H1 (cell line): ENCODE data around the gene MILR1. TPM values are rescaled to one million over a fixed set of nuclear protein-coding genes. Genes with fewer than 3 reads are reported as not detected.

Experiments used
- CTCF ChIA-PET: fragments of 300-600 bp; sonication (Branson Sonifier 250); formaldehyde crosslinking; loops from one replicate; lab custom pipeline; 2021; ENCODE audit not compliant: partially characterized antibody; lab: Charles Lee
- POLR2A ChIA-PET: fragments of 300-600 bp; sonication (Branson Sonifier 250); formaldehyde crosslinking; loops from one replicate; lab custom pipeline; 2021; ENCODE audit warnings: inconsistent platforms; ENCODE audit not compliant: partially characterized antibody; lab: Charles Lee
- DNase-seq, 2 experiments: peaks; one replicate each; pipeline versions ENCODE4 v3.0.0 to v3.0.0-alpha.2; 2010 to 2022; ENCODE audit warnings: low spot score in 2 of 2, low read depth in 1 of 2, mixed read lengths in 1 of 2
- FAIRE-seq: peaks from 2 replicates; lab custom pipeline; 2011; peaks lifted over from hg19 to GRCh38; lab: Jason Lieb, UNC
- H2AFZ ChIP-seq: 2 replicates; pipeline ENCODE4 v1.8.1; 2012; ENCODE audit warnings: low read length, inconsistent platforms
- H2AK5ac ChIP-seq: 2 replicates; pipeline ENCODE4 v1.6.1; 2013; ENCODE audit warnings: low read depth, low read length
- H2BK120ac ChIP-seq: replicated peaks from 2 replicates; pipeline ENCODE3; 2013; ENCODE audit warnings: low read depth, low read length, inconsistent platforms
- H2BK12ac ChIP-seq: 2 replicates; pipeline ENCODE4 v1.6.1; 2013; ENCODE audit warnings: low read depth, low read length
- H2BK15ac ChIP-seq: 2 replicates; pipeline ENCODE4 v1.6.1; 2013; ENCODE audit warnings: low read length
- H2BK20ac ChIP-seq: 2 replicates; pipeline ENCODE4 v1.6.1; 2013; ENCODE audit warnings: low read length
- H2BK5ac ChIP-seq: 2 replicates; pipeline ENCODE4 v1.6.1; 2013; ENCODE audit warnings: low read depth, low read length
- H3K14ac ChIP-seq: 2 replicates; pipeline ENCODE4 v1.6.1; 2013; ENCODE audit warnings: inconsistent platforms; ENCODE audit not compliant: insufficient read length
- H3K18ac ChIP-seq: 2 replicates; pipeline ENCODE4 v1.6.1; 2013; ENCODE audit warnings: low read length; ENCODE audit errors: extremely low read depth
- H3K23ac ChIP-seq: 2 replicates; pipeline ENCODE4 v1.6.1; 2013; ENCODE audit warnings: inconsistent platforms; ENCODE audit not compliant: insufficient read length
- H3K23me2 ChIP-seq: 2 replicates; pipeline ENCODE4 v1.6.1; 2013; ENCODE audit warnings: low read depth, low read length
- H3K27ac ChIP-seq: 2 replicates; pipeline ENCODE4 v1.6.1; 2011; ENCODE audit warnings: low read depth, low read length, inconsistent platforms
- H3K27me3 ChIP-seq, 4 experiments: replicated peaks in 1 of 4; 1 replicate in 1 of 4; 2 replicates in 3 of 4; pipeline versions ENCODE4 v1.6.1 to v1.8.1; 2011 to 2013; ENCODE audit warnings: low read length in 3 of 4, mild to moderate bottlenecking in 3 of 4, inconsistent platforms in 2 of 4, mixed read lengths in 2 of 4, moderate library complexity in 1 of 4; ENCODE audit not compliant: control insufficient read depth in 3 of 4, insufficient read depth in 3 of 4; ENCODE audit errors: extremely low read depth in 1 of 4
- H3K36me3 ChIP-seq, 4 experiments: 2 replicates each; pipeline versions ENCODE4 v1.6.1 to v1.8.1; 2011 to 2013; ENCODE audit warnings: mild to moderate bottlenecking in 4 of 4, low read length in 3 of 4, moderate library complexity in 2 of 4, control low read depth in 1 of 4, inconsistent platforms in 1 of 4; ENCODE audit not compliant: insufficient read depth in 4 of 4, control insufficient read depth in 2 of 4
- H3K4ac ChIP-seq: replicated peaks from 2 replicates; pipeline ENCODE3; 2013; ENCODE audit warnings: low read length, low read depth, mixed read lengths, inconsistent platforms; ENCODE audit not compliant: insufficient read length
- H3K4me1 ChIP-seq, 4 experiments: replicated peaks in 1 of 4; 1 replicate in 1 of 4; 2 replicates in 3 of 4; pipeline versions ENCODE4 v1.6.1 to v1.8.1; 2011 to 2013; ENCODE audit warnings: low read length in 3 of 4, inconsistent platforms in 2 of 4, mixed read lengths in 1 of 4; ENCODE audit not compliant: insufficient read depth in 4 of 4, control insufficient read depth in 3 of 4
- H3K4me2 ChIP-seq, 2 experiments: 2 replicates each; pipeline versions ENCODE4 v1.6.1 to v1.8.1; 2011 to 2013; ENCODE audit warnings: low read depth in 2 of 2, low read length in 2 of 2, control low read depth in 1 of 2, inconsistent platforms in 1 of 2, mild to moderate bottlenecking in 1 of 2; ENCODE audit not compliant: insufficient read depth in 1 of 2
- H3K4me3 ChIP-seq, 4 experiments: fragments of 200-600, 300-600 bp in 1 of 4; sonication (generic), shearing (Covaris generic), sonication (Bioruptor Twin) in 1 of 4; 2 replicates each; pipeline versions ENCODE4 v1.5.1 to v1.8.1; 2011 to 2016; ENCODE audit warnings: low read length in 4 of 4, low read depth in 3 of 4, control low read depth in 2 of 4, inconsistent platforms in 2 of 4, mild to moderate bottlenecking in 2 of 4, mixed read lengths in 1 of 4, moderate library complexity in 1 of 4; ENCODE audit not compliant: insufficient read depth in 2 of 4; ENCODE audit errors: extremely low read depth in 1 of 4
- H3K56ac ChIP-seq: replicated peaks from 2 replicates; pipeline ENCODE3; 2013; ENCODE audit warnings: low read depth, mild to moderate bottlenecking, mixed read lengths, low read length, inconsistent platforms; ENCODE audit not compliant: insufficient read length
- H3K79me1 ChIP-seq: 2 replicates; pipeline ENCODE4 v1.6.1; 2013; ENCODE audit warnings: low read depth, low read length, control low read depth
- H3K79me2 ChIP-seq, 2 experiments: 2 replicates each; pipeline versions ENCODE4 v1.6.1 to v1.8.1; 2012 to 2013; ENCODE audit warnings: low read length in 2 of 2, mild to moderate bottlenecking in 2 of 2, inconsistent platforms in 1 of 2; ENCODE audit not compliant: insufficient read depth in 2 of 2, control insufficient read depth in 1 of 2
- H3K9ac ChIP-seq, 4 experiments: replicated peaks in 1 of 4; 1 replicate in 1 of 4; 2 replicates in 3 of 4; pipeline versions ENCODE4 v1.6.1 to v1.8.1; 2011 to 2013; ENCODE audit warnings: low read depth in 3 of 4, low read length in 3 of 4, control low read depth in 2 of 4, mild to moderate bottlenecking in 2 of 4, moderate library complexity in 2 of 4, inconsistent platforms in 1 of 4; ENCODE audit errors: extremely low read depth in 1 of 4
- H3K9me3 ChIP-seq, 2 experiments: 2 replicates each; pipeline versions ENCODE4 v1.6.1 to v1.8.1; 2012 to 2013; ENCODE audit warnings: mild to moderate bottlenecking in 2 of 2, moderate library complexity in 2 of 2, control low read depth in 1 of 2, inconsistent platforms in 1 of 2, low read depth in 1 of 2, low read length in 1 of 2, mixed read lengths in 1 of 2; ENCODE audit not compliant: insufficient read depth in 2 of 2
- H4K20me1 ChIP-seq, 2 experiments: replicated peaks in 1 of 2; 2 replicates each; pipeline versions ENCODE3 to v1.8.1; 2011 to 2013; ENCODE audit warnings: inconsistent platforms in 2 of 2, low read length in 2 of 2, mild to moderate bottlenecking in 1 of 2; ENCODE audit not compliant: insufficient read depth in 2 of 2, control insufficient read depth in 1 of 2
- H4K5ac ChIP-seq: 2 replicates; pipeline ENCODE4 v1.6.1; 2013; ENCODE audit warnings: low read length, low read depth, mixed read lengths, inconsistent platforms; ENCODE audit not compliant: insufficient read length
- H4K8ac ChIP-seq: 2 replicates; pipeline ENCODE4 v1.8.0; 2013; ENCODE audit warnings: mild to moderate bottlenecking, moderate library complexity, low read length, inconsistent platforms; ENCODE audit not compliant: insufficient read depth; ENCODE audit errors: extremely low read depth
- H4K91ac ChIP-seq: replicated peaks from 2 replicates; pipeline ENCODE3; 2013; ENCODE audit warnings: low read length, mixed read lengths, inconsistent platforms; ENCODE audit not compliant: insufficient read length
- CBX5 ChIP-seq: fragments of 300-800, 300-1000 bp; sonication (generic); IDR thresholded peaks from 2 replicates; pipeline ENCODE4 v1.7.1; 2016; ENCODE audit warnings: antibody characterized with exemption, low read length, low read depth
- CTBP2 ChIP-seq: IDR thresholded peaks from 2 replicates; pipeline ENCODE4 v1.7.0; 2011; ENCODE audit warnings: borderline replicate concordance, mild to moderate bottlenecking, moderate library complexity, mixed read lengths, low read length; ENCODE audit not compliant: insufficient read depth, insufficient read length
- FOSL1 ChIP-seq: IDR thresholded peaks from 2 replicates; pipeline ENCODE4 v1.6.1; 2011; ENCODE audit warnings: mild to moderate bottlenecking, low read depth, low read length, moderate library complexity; ENCODE audit not compliant: insufficient read depth
- JUND ChIP-seq: IDR thresholded peaks from 2 replicates; pipeline ENCODE4 v1.6.1; 2011; ENCODE audit warnings: mild to moderate bottlenecking, improper control_type of control experiment, low read length
- KDM1A ChIP-seq: fragments of 200-600, 300-600 bp; sonication (generic); IDR thresholded peaks from 2 replicates; pipeline ENCODE4 v1.7.1; 2016; ENCODE audit warnings: mild to moderate bottlenecking, low read length, borderline replicate concordance
- SAP30 ChIP-seq: fragments of 300-600 bp; sonication (generic); IDR thresholded peaks from 2 replicates; pipeline ENCODE4 v1.7.1; 2012; ENCODE audit warnings: low read length, moderate library complexity, mild to moderate bottlenecking, inconsistent platforms; ENCODE audit not compliant: insufficient read depth, insufficient replicate concordance
- SIN3A ChIP-seq, 2 experiments: IDR thresholded peaks in 1 of 2; conservative IDR thresholded peaks in 1 of 2; 2 replicates each; pipeline ENCODE4 v1.6.1; 2011 to 2012; ENCODE audit warnings: low read length in 2 of 2, improper control_type of control experiment in 1 of 2, low read depth in 1 of 2, mild to moderate bottlenecking in 1 of 2
- SRF ChIP-seq: IDR thresholded peaks from 2 replicates; pipeline ENCODE4 v1.6.1; 2011; ENCODE audit warnings: mild to moderate bottlenecking, low read depth, low read length, moderate library complexity
- WGBS, 2 experiments: shearing (Covaris generic) in 1 of 2; methylation state at CpG; one replicate each; pipeline versions ENCODE4 v1.1.6 to v1.1.7; 2013 to 2015; ENCODE audit warnings: low lambda C conversion rate in 2 of 2, mixed read lengths in 2 of 2, inconsistent platforms in 1 of 2, low coverage in 1 of 2, missing lambda C conversion rate in 1 of 2; ENCODE audit not compliant: insufficient replicate concordance in 2 of 2, insufficient coverage in 1 of 2, insufficient read length in 1 of 2; ENCODE audit errors: extremely low coverage in 1 of 2, missing lambda C conversion rate in 1 of 2; 5-methylcytosine and 5-hydroxymethylcytosine counted together
- polyA plus RNA-seq, 7 experiments: library from polyadenylated mRNA; depleted of rRNA in 3 of 7; stranded (reverse) in 5 of 7; unstranded in 2 of 7; fragments of >200 nt in 5 of 7; fragments of 200-250 nt in 2 of 7; gene quantifications; 1 replicate in 5 of 7; 2 replicates in 1 of 7; 4 replicates in 1 of 7; pipeline versions ENCODE4 v1.2.1 to v1.2.3, GENCODE V29; 2011 to 2013; ENCODE audit warnings: missing spikeins in 2 of 7, mixed read lengths in 2 of 7
- total RNA-seq: library from RNA; stranded (reverse); fragmentation: NEBNext Ultra II Directional; extraction: Animal tissue kit (Norgen Biotek cat#: 25700); gene quantifications from 2 replicates; pipeline ENCODE4 v1.2.1, GENCODE V29; 2021

The MILR1 gene
- total and polyA plus RNA-seq, 2 of the 8 experiments (the other 6 are each of a cell fraction or from before 2014, with no cell fraction given), result not detected

DNA sequence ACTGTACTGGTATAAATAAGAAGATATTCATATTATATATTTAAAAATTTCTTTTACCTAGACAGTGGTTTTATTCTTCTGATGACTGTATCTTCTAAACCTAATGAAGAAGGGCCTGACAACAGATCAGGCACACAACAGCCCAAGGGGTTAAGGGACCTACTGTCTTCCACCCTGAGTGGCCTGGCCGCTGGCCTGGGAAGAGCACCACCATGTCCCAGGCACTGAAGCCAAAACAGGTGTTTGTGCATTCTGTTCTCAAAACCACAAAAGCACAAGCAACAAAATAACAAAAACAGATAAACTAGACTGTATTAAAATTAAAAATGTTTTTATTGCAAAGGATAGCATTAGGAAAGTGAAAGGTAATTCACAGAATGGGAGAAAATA, 49.2 kb upstream of the MILR1 start:
- CTCF ChIA-PET, result interaction anchor here (1.4 to 1.9 kb wide), 2 partner anchors 10 to 17 kb away, joined by 4 to 7 read pairs; no protein-coding TSS in a partner anchor
- Histone ChIP-seq H2BK5ac (no peak overlapping the region), H3K27ac (no peak overlapping the region), H2AFZ (no peak overlapping the region), H4K20me1 (no peaks in the 10 kb centered on the region), H2AK5ac (no peak overlapping the region), H2BK20ac (no peak overlapping the region), H2BK15ac (no peak overlapping the region), H3K23ac (no peak overlapping the region), H3K36me3 (no peaks in the 10 kb centered on the region), H3K27me3 (no peaks in the 10 kb centered on the region; a peak in 2 of 7 replicates), H2BK12ac (no peak overlapping the region), H2BK120ac (no peak overlapping the region), H3K4me1 (0 out of 7 replicates have a peak, but pooled peaks cover 0 to 2% (median 0%) of the 10 kb centered on the region in 4 experiments), H4K91ac (no peak overlapping the region), H3K79me2 (no peaks in the 10 kb centered on the region), H3K9ac (no peak overlapping the region), H3K56ac (no peak overlapping the region), H3K79me1 (no peaks in the 10 kb centered on the region), H3K14ac (no peak overlapping the region), H3K4ac (no peak overlapping the region), H3K4me2 (no peak overlapping the region), H4K5ac (no peak overlapping the region), H3K4me3 (no peak overlapping the region), H3K9me3 (no peaks in the 10 kb centered on the region), H3K18ac (no peak overlapping the region), H3K23me2 (no peaks in the 10 kb centered on the region), H4K8ac (no peak overlapping the region)
- DNase-seq, result no peak
- 100% methylated on average over 1 of the region's 1 CpG; no CpG with 5 or more reads in 1 of the 2 experiments for WGBS, 2 experiments
- FAIRE-seq, result no peak
- TF ChIP-seq KDM1A, result no peak
- TF ChIP-seq SIN3A (conservative IDR thresholded peaks at IDR 0.05 in 1 of 2, IDR thresholded peaks at IDR 0.05 in 1 of 2; ENCODE audit: low read depth in 1 of 2, low read length in 2 of 2), result no peak
- TF ChIP-seq CTBP2, result no peak
- TF ChIP-seq JUND, result no peak
- TF ChIP-seq CBX5, result no peak
- no peak for TF ChIP-seq SRF
- no peak for TF ChIP-seq FOSL1
- no peak for TF ChIP-seq SAP30
- POLR2A ChIA-PET, result no interaction called here
